Panc1 (cell line): ENCODE results near the gene CNIH1. TPM values are rescaled to one million over a fixed set of nuclear protein-coding genes. Genes with fewer than 3 reads are reported as not detected.

Experiments used
- ATAC-seq: fragments of 200-7000 bp; cut with Tn5 transposase; 2 replicates; pipeline ENCODE4 v1.9.1; 2020; ENCODE audit warnings: mild to moderate bottlenecking, moderate library complexity
- BruUV-seq: library from RNA; stranded (reverse); fragments of 400-500 nt; replicated peaks from 2 replicates; lab custom pipeline; 2021; lab: Mats Ljungman, UMichigan
- CTCF ChIA-PET: fragments of 300-600 bp; sonication (Branson Sonifier 250); formaldehyde crosslinking; loops from one replicate; lab custom pipeline; 2022; ENCODE audit warnings: antibody characterized with exemption; lab: Charles Lee
- POLR2A ChIA-PET: fragments of 300-600 bp; sonication (Branson Sonifier 250); formaldehyde crosslinking; loops from one replicate; lab custom pipeline; 2022; ENCODE audit warnings: antibody characterized with exemption; lab: Charles Lee
- DNase-seq: peaks from one replicate; pipeline ENCODE4 v3.0.0-alpha.2; 2010; ENCODE audit warnings: low read depth, low spot score
- H3K27ac ChIP-seq: 2 replicates; pipeline ENCODE4 v1.5.1; 2011; ENCODE audit warnings: mild to moderate bottlenecking, low read length, inconsistent platforms
- H3K27me3 ChIP-seq: fragments of 200-500 bp; sonication (Bioruptor generic); 2 replicates; pipeline ENCODE4 v1.6.0; 2014; ENCODE audit warnings: low read length, inconsistent platforms; ENCODE audit not compliant: control insufficient read depth, insufficient read depth
- H3K36me3 ChIP-seq: fragments of 200-500 bp; sonication (Bioruptor generic); 2 replicates; pipeline ENCODE4 v1.5.1; 2014; ENCODE audit warnings: inconsistent platforms, mild to moderate bottlenecking, low read length, moderate library complexity; ENCODE audit not compliant: control insufficient read depth, insufficient read depth
- H3K4me1 ChIP-seq: 2 replicates; pipeline ENCODE4 v1.5.1; 2011; ENCODE audit warnings: inconsistent platforms, mild to moderate bottlenecking, low read length, moderate library complexity; ENCODE audit not compliant: control insufficient read depth, insufficient read depth
- H3K4me3 ChIP-seq, 2 experiments: 2 replicates each; pipeline ENCODE4 v1.5.1; 2011 to 2012; ENCODE audit warnings: low read depth in 2 of 2, low read length in 2 of 2, mild to moderate bottlenecking in 2 of 2, inconsistent platforms in 1 of 2, moderate library complexity in 1 of 2
- H3K9me3 ChIP-seq: fragments of 200-500 bp; sonication (Bioruptor generic); 2 replicates; pipeline ENCODE4 v1.5.1; 2014; ENCODE audit warnings: low read depth, mild to moderate bottlenecking, inconsistent platforms, low read length, moderate library complexity; ENCODE audit not compliant: control insufficient read depth, insufficient read depth
- POLR2AphosphoS5 ChIP-seq: IDR thresholded peaks from 2 replicates; pipeline ENCODE4 v1.6.1; 2012; ENCODE audit warnings: mild to moderate bottlenecking, low read depth, low read length, moderate library complexity
- SIN3A ChIP-seq: IDR thresholded peaks from 2 replicates; pipeline ENCODE4 v1.6.1; 2012; ENCODE audit warnings: low read depth, mild to moderate bottlenecking, low read length, moderate library complexity, borderline replicate concordance; ENCODE audit not compliant: insufficient read depth
- TCF7L2 ChIP-seq: IDR thresholded peaks from 2 replicates; pipeline ENCODE4 v1.6.1; 2011; ENCODE audit warnings: mild to moderate bottlenecking, low read depth, low read length, inconsistent platforms
- in situ Hi-C: cut with HindIII; loops from 2 replicates; pipeline ENCODE4 v1.10.0; 2016; ENCODE audit warnings: low sequenced_read_pairs, low pct_unique_long_range_greater_than_20kb
- intact Hi-C: fragments of 100-400 bp; cut with micrococcal nuclease; formaldehyde crosslinking; loops from one replicate; pipeline ENCODE4 v1.10.0; 2022; ENCODE audit not compliant: unreplicated experiment
- total RNA-seq: library from RNA; stranded (reverse); gene quantifications from one replicate; pipeline ENCODE4 v1.2.1, GENCODE V29; 2021; ENCODE audit not compliant: unreplicated experiment
- TF ChIP-seq, protein P1 (sequence below): fragments of 450-650 bp; IDR thresholded peaks from 2 replicates; pipeline ENCODE4 v1.5.1; 2017; ENCODE audit warnings: mild to moderate bottlenecking
- TF ChIP-seq, protein P2 (sequence below), 2 experiments: IDR thresholded peaks; 2 replicates each; pipeline ENCODE4 v1.6.1; 2011 to 2012; ENCODE audit warnings: low read depth in 2 of 2, control low read depth in 1 of 2, low read length in 1 of 2, mild to moderate bottlenecking in 1 of 2, moderate library complexity in 1 of 2; ENCODE audit not compliant: insufficient read depth in 1 of 2

Gene CNIH1
- total RNA-seq, 1 experiment from 2014 or later, result 83.7 TPM

DNA sequence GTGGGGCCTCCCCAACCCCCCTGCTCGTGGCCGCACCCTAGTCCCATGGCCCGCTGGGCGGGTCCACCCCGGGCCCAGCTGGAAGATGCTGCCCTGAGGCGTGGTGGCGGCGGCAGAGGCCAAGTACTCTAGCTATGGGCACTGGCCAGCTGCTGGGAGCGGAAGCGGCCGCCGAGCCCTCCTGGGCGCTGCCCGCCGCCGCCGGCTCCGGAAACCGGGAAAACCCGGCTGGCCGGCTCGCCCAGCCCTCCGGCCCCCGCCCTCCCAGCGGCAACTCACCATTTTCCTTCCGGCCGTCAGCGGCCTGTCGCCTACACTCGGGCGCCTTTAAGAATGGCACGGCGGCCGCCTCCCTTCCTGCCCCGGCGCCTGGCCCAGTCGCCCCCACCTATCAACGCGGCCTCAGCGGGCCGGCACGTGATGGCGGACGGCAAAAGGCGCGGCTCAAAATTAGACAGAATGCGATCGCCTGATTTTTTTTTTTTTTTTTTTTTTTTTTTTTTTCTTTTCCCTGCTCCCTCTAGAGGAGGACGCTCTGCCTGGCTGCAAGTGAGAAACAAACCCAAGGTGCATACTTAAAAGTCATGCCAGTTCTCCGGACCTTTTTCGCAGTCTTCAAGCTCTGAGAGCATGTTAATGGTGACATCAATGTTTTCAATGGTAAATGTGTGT is 47.6 kb upstream of the CNIH1 start, which contains the start of gene GMFB:
TSS of gene GMFB (minus strand) at position 335 of the 672 bp plus-strand sequence. CDS start at position 282, 53 bp downstream.
- ChIA-PET POLR2A (interaction anchor here (0.9 kb wide), 1 partner anchor 35 kb away, joined by 8 read pairs; no protein-coding TSS in a partner anchor), CTCF (no interaction called here)
- peak within 1 kb of the TSS; percentile 81 to 94 for H3K4me3 ChIP-seq
- BruUV-seq, result no TSS peak
- intact Hi-C loops (no loop called here), in situ Hi-C loops (no loop called here)
- peak; percentile 96 for ATAC-seq
- peak; percentile 54 for DNase-seq
- H3K36me3 ChIP-seq, result peaks cover 4% of the 10 kb centered on the region; the same call in 1 of the 2 replicates
- H3K9me3 ChIP-seq, result no peaks in the 10 kb centered on the region
- H3K27ac ChIP-seq, result peak within 1 kb of the TSS; percentile 95
- peaks cover 11% of the 10 kb centered on the region for H3K4me1 ChIP-seq
- 0 out of 2 replicates have a peak, but pooled peaks have one; percentile 57 for TF ChIP-seq SIN3A
- no peak for TF ChIP-seq TCF7L2
- TF ChIP-seq, protein P1, sequence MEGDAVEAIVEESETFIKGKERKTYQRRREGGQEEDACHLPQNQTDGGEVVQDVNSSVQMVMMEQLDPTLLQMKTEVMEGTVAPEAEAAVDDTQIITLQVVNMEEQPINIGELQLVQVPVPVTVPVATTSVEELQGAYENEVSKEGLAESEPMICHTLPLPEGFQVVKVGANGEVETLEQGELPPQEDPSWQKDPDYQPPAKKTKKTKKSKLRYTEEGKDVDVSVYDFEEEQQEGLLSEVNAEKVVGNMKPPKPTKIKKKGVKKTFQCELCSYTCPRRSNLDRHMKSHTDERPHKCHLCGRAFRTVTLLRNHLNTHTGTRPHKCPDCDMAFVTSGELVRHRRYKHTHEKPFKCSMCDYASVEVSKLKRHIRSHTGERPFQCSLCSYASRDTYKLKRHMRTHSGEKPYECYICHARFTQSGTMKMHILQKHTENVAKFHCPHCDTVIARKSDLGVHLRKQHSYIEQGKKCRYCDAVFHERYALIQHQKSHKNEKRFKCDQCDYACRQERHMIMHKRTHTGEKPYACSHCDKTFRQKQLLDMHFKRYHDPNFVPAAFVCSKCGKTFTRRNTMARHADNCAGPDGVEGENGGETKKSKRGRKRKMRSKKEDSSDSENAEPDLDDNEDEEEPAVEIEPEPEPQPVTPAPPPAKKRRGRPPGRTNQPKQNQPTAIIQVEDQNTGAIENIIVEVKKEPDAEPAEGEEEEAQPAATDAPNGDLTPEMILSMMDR, result peak; percentile 42
- TF ChIP-seq, protein P2, sequence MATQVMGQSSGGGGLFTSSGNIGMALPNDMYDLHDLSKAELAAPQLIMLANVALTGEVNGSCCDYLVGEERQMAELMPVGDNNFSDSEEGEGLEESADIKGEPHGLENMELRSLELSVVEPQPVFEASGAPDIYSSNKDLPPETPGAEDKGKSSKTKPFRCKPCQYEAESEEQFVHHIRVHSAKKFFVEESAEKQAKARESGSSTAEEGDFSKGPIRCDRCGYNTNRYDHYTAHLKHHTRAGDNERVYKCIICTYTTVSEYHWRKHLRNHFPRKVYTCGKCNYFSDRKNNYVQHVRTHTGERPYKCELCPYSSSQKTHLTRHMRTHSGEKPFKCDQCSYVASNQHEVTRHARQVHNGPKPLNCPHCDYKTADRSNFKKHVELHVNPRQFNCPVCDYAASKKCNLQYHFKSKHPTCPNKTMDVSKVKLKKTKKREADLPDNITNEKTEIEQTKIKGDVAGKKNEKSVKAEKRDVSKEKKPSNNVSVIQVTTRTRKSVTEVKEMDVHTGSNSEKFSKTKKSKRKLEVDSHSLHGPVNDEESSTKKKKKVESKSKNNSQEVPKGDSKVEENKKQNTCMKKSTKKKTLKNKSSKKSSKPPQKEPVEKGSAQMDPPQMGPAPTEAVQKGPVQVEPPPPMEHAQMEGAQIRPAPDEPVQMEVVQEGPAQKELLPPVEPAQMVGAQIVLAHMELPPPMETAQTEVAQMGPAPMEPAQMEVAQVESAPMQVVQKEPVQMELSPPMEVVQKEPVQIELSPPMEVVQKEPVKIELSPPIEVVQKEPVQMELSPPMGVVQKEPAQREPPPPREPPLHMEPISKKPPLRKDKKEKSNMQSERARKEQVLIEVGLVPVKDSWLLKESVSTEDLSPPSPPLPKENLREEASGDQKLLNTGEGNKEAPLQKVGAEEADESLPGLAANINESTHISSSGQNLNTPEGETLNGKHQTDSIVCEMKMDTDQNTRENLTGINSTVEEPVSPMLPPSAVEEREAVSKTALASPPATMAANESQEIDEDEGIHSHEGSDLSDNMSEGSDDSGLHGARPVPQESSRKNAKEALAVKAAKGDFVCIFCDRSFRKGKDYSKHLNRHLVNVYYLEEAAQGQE (IDR thresholded peaks at IDR 0.05; ENCODE audit: insufficient read depth in 1 of 2, low read depth in 2 of 2, low read length in 1 of 2), result peak in 1 of 2 experiments; percentile 22; a peak in 1 of 4 replicates
- TF ChIP-seq POLR2AphosphoS5, result peak; percentile 73
- no peaks in the 10 kb centered on the region for H3K27me3 ChIP-seq

DNA sequence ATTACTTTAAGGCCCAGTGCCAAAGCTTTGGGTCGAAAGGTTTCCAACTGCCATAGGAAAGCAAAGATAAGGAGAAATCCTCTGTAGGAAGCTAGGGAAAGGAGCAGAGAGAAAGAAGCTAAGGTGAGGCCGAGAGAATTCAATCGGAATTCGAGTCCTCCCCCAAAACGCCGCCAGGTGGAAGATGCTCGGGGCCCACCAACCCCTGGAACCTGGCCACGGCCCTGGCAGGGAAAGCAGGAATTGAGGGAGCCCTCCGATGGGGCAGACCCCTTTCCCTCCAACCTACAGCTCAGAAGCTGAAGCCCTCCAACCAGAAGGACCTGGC is 47.1 kb upstream of the CNIH1 start:
- Histone ChIP-seq H3K4me3 (peak overlapping the region; percentile 81 to 94), H3K27me3 (no peaks in the 10 kb centered on the region), H3K36me3 (peaks cover 4% of the 10 kb centered on the region; the same call in 1 of the 2 replicates), H3K4me1 (peaks cover 11% of the 10 kb centered on the region), H3K27ac (peak overlapping the region; percentile 95), H3K9me3 (no peaks in the 10 kb centered on the region)
- in situ Hi-C loops, result no loop called here
- intact Hi-C loops, result no loop called here
- CTCF ChIA-PET, result no interaction called here
- DNase-seq (no peak), ATAC-seq (peak; percentile 44)
- no TSS peak for BruUV-seq
- POLR2A ChIA-PET, result interaction anchor here (0.6 kb wide), 1 partner anchor 58 kb away, joined by 3 read pairs; no protein-coding TSS in a partner anchor
- TF ChIP-seq, protein P2 (IDR thresholded peaks at IDR 0.05; ENCODE audit: insufficient read depth in 1 of 2, low read depth in 2 of 2, low read length in 1 of 2), result no peak
- no peak for TF ChIP-seq TCF7L2
- TF ChIP-seq, protein P1, result no peak
- no peak for TF ChIP-seq POLR2AphosphoS5
- no peak for TF ChIP-seq SIN3A
